Measurements from ENCODE around the gene PAPPA. TPM values are rescaled to one million over a fixed set of nuclear protein-coding genes. Genes with fewer than 3 reads are reported as not detected.

The PAPPA gene
- total and polyA plus RNA-seq, 9 of the 15 experiments (the other 6 are each of a cell fraction or from before 2014, with no cell fraction given): 0.06 to 0.18 (median 0.11) TPM

- H3K4me1 ChIP-seq (replicated peaks in 1 of 2; ENCODE audit: control insufficient read depth in 2 of 2, insufficient read depth in 2 of 2, low read length in 2 of 2): no peaks in the 10 kb centered on the region
Observed at GRCh38 chr9:116137581-116137980, 16.0 kb upstream of the PAPPA start.

More at GRCh38 chr9:116137581-116137980, 16.0 kb upstream of the PAPPA start:
- H2AFZ ChIP-seq (ENCODE audit: low read depth, low read length): no peak overlapping the region
- H3K79me2 ChIP-seq (ENCODE audit: control insufficient read depth, insufficient read depth, low read length): no peaks in the 10 kb centered on the region
- 2% methylated on average over 5 of the region's 5 CpGs for WGBS (ENCODE audit: insufficient coverage, low coverage, missing lambda C conversion rate)
- no peak for TF ChIP-seq KHSRP (IDR thresholded peaks at IDR 0.05)
- no peak for TF ChIP-seq FOXP4 (CRISPR knock-in tag; IDR thresholded peaks at IDR 0.05; ENCODE audit: borderline replicate concordance)
- H3K36me3 ChIP-seq (ENCODE audit: control insufficient read depth, insufficient read depth, low read length): no peaks in the 10 kb centered on the region
- ATAC-seq: no peak
- no peaks in the 10 kb centered on the region for H3K27me3 ChIP-seq (ENCODE audit: control insufficient read depth in 2 of 2, insufficient read depth in 2 of 2, low read length in 2 of 2)
- in situ Hi-C loops (cut with MboI) (no loop called here), intact Hi-C loops (cut with micrococcal nuclease) (no loop called here)
- H4K20me1 ChIP-seq (replicated peaks; ENCODE audit: control insufficient read depth, insufficient read depth, low read length): no peaks in the 10 kb centered on the region
- no peak overlapping the region for H3K9ac ChIP-seq (ENCODE audit: insufficient read depth in 1 of 2, low read depth in 2 of 2, low read length in 2 of 2)
- no TSS peak for BruUV-seq (replicated peaks)
- ChIA-PET POLR2A (no interaction called here), CTCF (ENCODE audit: low intra/inter-chr PET ratio) (no interaction called here)
- H3K9me3 ChIP-seq (replicated peaks; ENCODE audit: control insufficient read depth, insufficient read depth, low read depth, low read length): no peaks in the 10 kb centered on the region
- H3K4me3 ChIP-seq: no peak overlapping the region
- H3K27ac ChIP-seq (ENCODE audit: extremely low read depth, low read depth, low read length): no peak overlapping the region
- FAIRE-seq: no peak
- DNase-seq (ENCODE audit: extremely low read depth in 1 of 4, low spot score in 3 of 4): no peak
- H3K9me1 ChIP-seq (ENCODE audit: control insufficient read depth, insufficient read depth, low read length): no peaks in the 10 kb centered on the region
- no peak overlapping the region for H3K4me2 ChIP-seq (ENCODE audit: insufficient read depth, low read length)
